GM20000 (cell line): ENCODE measurements around the gene PPP1R12C.
A peak's percentile ranks its signal among the peaks of the same experiment; 100 is the strongest.

Source experiments
- DNase-seq: peaks from one replicate; pipeline ENCODE4 v3.0.0; 2012; ENCODE audit warnings: low spot score
- CTCF ChIP-seq: IDR thresholded peaks from 2 replicates; pipeline ENCODE4 v1.5.1; 2012; ENCODE audit warnings: mild to moderate bottlenecking, control low read depth; ENCODE audit errors: extremely low read depth, missing control alignments

Gene PPP1R12C

GRCh38 chr19:55096061-55096701, 21.3 kb downstream of the PPP1R12C start:
- DNase-seq: peak; percentile 20
- TF ChIP-seq CTCF: no peak

- no peak for DNase-seq
- TF ChIP-seq CTCF: no peak
Measured at GRCh38 chr19:55095260-55096060, 22.0 kb downstream of the PPP1R12C start.

GRCh38 chr19:55094456-55095259, 22.8 kb downstream of the PPP1R12C start:
- no peak for TF ChIP-seq CTCF
- no peak for DNase-seq

GRCh38 chr19:55092423-55093318, 24.8 kb downstream of the PPP1R12C start:
- no peak for TF ChIP-seq CTCF
- DNase-seq: no peak

GRCh38 chr19:55091955-55092354, 25.5 kb downstream of the PPP1R12C start:
- no peak for TF ChIP-seq CTCF
- no peak for DNase-seq

GRCh38 chr19:55091126-55091910, 26.1 kb downstream of the PPP1R12C start:
- no peak for DNase-seq
- TF ChIP-seq CTCF: no peak
